ENCODE data around the gene SYNE1.

DNA sequence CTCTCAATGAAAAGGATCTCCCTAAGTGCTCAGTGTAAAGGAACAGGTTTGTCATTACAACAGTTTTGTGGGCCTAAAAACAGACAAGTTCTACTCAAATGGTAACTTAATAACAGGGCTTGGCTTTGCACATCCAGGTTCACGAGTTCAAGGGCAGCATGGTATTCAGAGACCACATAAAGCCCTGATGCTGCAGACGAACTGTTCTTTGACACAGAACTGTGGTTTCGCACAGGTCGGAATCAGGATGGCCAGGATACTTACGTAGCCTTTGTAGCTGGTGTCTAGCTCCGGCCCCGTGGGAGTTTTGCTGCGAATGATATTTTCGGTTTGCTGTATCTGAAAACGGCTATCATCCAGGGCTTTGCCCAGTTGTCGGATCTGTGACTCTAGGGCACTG is 493.8 kb downstream of the SYNE1 start:
- TF ChIP-seq, protein P1, sequence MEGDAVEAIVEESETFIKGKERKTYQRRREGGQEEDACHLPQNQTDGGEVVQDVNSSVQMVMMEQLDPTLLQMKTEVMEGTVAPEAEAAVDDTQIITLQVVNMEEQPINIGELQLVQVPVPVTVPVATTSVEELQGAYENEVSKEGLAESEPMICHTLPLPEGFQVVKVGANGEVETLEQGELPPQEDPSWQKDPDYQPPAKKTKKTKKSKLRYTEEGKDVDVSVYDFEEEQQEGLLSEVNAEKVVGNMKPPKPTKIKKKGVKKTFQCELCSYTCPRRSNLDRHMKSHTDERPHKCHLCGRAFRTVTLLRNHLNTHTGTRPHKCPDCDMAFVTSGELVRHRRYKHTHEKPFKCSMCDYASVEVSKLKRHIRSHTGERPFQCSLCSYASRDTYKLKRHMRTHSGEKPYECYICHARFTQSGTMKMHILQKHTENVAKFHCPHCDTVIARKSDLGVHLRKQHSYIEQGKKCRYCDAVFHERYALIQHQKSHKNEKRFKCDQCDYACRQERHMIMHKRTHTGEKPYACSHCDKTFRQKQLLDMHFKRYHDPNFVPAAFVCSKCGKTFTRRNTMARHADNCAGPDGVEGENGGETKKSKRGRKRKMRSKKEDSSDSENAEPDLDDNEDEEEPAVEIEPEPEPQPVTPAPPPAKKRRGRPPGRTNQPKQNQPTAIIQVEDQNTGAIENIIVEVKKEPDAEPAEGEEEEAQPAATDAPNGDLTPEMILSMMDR (IDR thresholded peaks at IDR 0.05), result no peak
- TF ChIP-seq POLR2AphosphoS5 (IDR thresholded peaks at IDR 0.05), result no peak
- no peak for TF ChIP-seq EP300 (IDR thresholded peaks at IDR 0.05)
- no peak for TF ChIP-seq POLR2A (IDR thresholded peaks at IDR 0.05)

All from sigmoid colon (tissue), 4 donors.